ENCODE data around the gene CHI3L2. TPM values are rescaled to one million over a fixed set of nuclear protein-coding genes. Genes with fewer than 3 reads are reported as not detected.

The CHI3L2 gene
- total and polyA plus RNA-seq, 2 of the 4 experiments (the other 2 are of a cell fraction): 0.18 to 0.19 TPM

DNA sequence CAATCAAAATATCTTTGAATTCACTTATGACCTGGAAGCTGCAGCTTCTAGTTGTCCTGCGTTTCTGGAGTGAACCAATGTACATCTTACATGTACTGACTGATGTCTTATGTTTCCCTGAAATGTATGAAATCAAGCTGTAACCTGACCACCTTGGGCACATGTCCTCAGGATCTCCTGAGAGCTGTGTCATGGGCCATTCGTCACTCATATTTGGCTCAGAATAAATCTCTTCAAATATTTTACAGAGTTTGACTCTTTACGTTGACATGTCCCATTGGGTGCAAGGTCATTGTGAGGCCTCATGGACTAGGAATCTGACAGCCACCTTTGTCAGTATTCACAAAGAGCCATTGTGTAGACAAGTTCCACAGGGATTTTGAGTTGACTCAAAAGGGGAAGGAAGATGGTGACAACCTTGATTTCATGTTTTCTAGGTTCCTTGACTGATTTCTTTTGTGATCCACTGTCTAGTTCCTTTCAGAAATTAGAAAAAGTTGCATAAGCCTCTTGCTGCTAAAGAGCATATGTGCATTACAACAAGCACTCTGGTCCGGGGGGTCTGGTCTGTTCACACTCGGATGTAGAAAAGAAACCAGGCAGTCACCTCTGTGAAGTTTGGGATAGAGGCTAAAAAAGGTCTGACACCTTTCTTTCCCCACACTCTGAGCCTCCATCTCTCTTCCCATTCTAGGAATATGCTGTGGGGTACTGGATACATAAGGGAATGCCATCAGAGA lies 10.7 kb downstream of the CHI3L2 start:
- TF ChIP-seq CEBPB (IDR thresholded peaks at IDR 0.05; ENCODE audit: low read depth, low read length) (no peak), SMC3 (IDR thresholded peaks at IDR 0.05; ENCODE audit: low read depth, low read length) (no peak), RCOR1 (IDR thresholded peaks at IDR 0.05; ENCODE audit: insufficient replicate concordance, low read length) (no peak), RFX5 (IDR thresholded peaks at IDR 0.05; ENCODE audit: low read depth, low read length) (no peak), FOS (IDR thresholded peaks at IDR 0.05; ENCODE audit: low read depth, low read length) (no peak), BHLHE40 (IDR thresholded peaks at IDR 0.05; ENCODE audit: low read depth, low read length) (no peak), MXI1 (IDR thresholded peaks at IDR 0.05; ENCODE audit: borderline replicate concordance, low read depth, low read length) (no peak), RAD21 (IDR thresholded peaks at IDR 0.05; ENCODE audit: low read length) (no peak), MAZ (IDR thresholded peaks at IDR 0.05; ENCODE audit: borderline replicate concordance, low read depth, low read length) (no peak), POLR2A (IDR thresholded peaks at IDR 0.05; ENCODE audit: low read depth, low read length) (no peak), NFE2L2 (IDR thresholded peaks at IDR 0.05; ENCODE audit: low read depth, low read length) (no peak), CHD1 (IDR thresholded peaks at IDR 0.05; ENCODE audit: low read depth, low read length) (no peak)
- TF ChIP-seq, protein P1, sequence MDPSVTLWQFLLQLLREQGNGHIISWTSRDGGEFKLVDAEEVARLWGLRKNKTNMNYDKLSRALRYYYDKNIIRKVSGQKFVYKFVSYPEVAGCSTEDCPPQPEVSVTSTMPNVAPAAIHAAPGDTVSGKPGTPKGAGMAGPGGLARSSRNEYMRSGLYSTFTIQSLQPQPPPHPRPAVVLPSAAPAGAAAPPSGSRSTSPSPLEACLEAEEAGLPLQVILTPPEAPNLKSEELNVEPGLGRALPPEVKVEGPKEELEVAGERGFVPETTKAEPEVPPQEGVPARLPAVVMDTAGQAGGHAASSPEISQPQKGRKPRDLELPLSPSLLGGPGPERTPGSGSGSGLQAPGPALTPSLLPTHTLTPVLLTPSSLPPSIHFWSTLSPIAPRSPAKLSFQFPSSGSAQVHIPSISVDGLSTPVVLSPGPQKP (IDR thresholded peaks at IDR 0.05; ENCODE audit: borderline replicate concordance, low read depth, low read length): no peak
- TF ChIP-seq, protein P2, sequence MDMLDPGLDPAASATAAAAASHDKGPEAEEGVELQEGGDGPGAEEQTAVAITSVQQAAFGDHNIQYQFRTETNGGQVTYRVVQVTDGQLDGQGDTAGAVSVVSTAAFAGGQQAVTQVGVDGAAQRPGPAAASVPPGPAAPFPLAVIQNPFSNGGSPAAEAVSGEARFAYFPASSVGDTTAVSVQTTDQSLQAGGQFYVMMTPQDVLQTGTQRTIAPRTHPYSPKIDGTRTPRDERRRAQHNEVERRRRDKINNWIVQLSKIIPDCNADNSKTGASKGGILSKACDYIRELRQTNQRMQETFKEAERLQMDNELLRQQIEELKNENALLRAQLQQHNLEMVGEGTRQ (IDR thresholded peaks at IDR 0.05; ENCODE audit: low read depth, low read length): no peak
- TF ChIP-seq, protein P3, sequence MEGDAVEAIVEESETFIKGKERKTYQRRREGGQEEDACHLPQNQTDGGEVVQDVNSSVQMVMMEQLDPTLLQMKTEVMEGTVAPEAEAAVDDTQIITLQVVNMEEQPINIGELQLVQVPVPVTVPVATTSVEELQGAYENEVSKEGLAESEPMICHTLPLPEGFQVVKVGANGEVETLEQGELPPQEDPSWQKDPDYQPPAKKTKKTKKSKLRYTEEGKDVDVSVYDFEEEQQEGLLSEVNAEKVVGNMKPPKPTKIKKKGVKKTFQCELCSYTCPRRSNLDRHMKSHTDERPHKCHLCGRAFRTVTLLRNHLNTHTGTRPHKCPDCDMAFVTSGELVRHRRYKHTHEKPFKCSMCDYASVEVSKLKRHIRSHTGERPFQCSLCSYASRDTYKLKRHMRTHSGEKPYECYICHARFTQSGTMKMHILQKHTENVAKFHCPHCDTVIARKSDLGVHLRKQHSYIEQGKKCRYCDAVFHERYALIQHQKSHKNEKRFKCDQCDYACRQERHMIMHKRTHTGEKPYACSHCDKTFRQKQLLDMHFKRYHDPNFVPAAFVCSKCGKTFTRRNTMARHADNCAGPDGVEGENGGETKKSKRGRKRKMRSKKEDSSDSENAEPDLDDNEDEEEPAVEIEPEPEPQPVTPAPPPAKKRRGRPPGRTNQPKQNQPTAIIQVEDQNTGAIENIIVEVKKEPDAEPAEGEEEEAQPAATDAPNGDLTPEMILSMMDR (conservative IDR thresholded peaks at IDR 0.05; ENCODE audit: low read depth, low read length): no peak
- H3K18ac ChIP-seq (ENCODE audit: low read depth, low read length): no peak overlapping the region
- no peak overlapping the region for H2BK5ac ChIP-seq (ENCODE audit: low read depth, low read length, poor library complexity, severe bottlenecking)
- H3K79me1 ChIP-seq (ENCODE audit: low read depth in 1 of 2, low read length in 2 of 2): no peaks in the 10 kb centered on the region
- H3K9ac ChIP-seq (ENCODE audit: low read depth, low read length): no peak overlapping the region
- no peak overlapping the region for H2AFZ ChIP-seq (replicated peaks; ENCODE audit: low read length, poor library complexity)
- no peak overlapping the region for H2BK15ac ChIP-seq (ENCODE audit: low read depth, low read length)
- H3K4me3 ChIP-seq (ENCODE audit: insufficient read depth, low read depth, low read length): no peak overlapping the region
- H2AK5ac ChIP-seq (ENCODE audit: low read depth, low read length): no peak overlapping the region
- H4K5ac ChIP-seq (ENCODE audit: low read depth, low read length): no peak overlapping the region
- CTCF ChIA-PET: no interaction called here
- H3K27me3 ChIP-seq (ENCODE audit: control insufficient read depth, insufficient read depth, low read length): peaks cover 7% of the 10 kb centered on the region
- no peaks in the 10 kb centered on the region for H3K36me3 ChIP-seq (ENCODE audit: control insufficient read depth, insufficient read depth, low read length)
- H4K8ac ChIP-seq (ENCODE audit: low read depth in 2 of 2, low read length in 2 of 2): no peak overlapping the region
- POLR2A ChIA-PET (ENCODE audit: unreplicated experiment): no interaction called here
- ATAC-seq (ENCODE audit: low read depth) (no peak), DNase-seq (no peak)
- H4K91ac ChIP-seq (ENCODE audit: insufficient read depth, low read depth, low read length): no peak overlapping the region
- peaks cover 2% of the 10 kb centered on the region; the same call in 1 of the 2 replicates for H3K4me1 ChIP-seq (ENCODE audit: control insufficient read depth, insufficient read depth, low read length)
- dilution Hi-C loops (cut with HindIII; ENCODE audit: low sequenced_read_pairs, unreplicated experiment): no loop called here
- H3K56ac ChIP-seq (ENCODE audit: extremely low read depth, insufficient read depth, low read length): no peak overlapping the region
- no peak overlapping the region for H3K14ac ChIP-seq (replicated peaks; ENCODE audit: low read depth, low read length)
- H2AK9ac ChIP-seq (replicated peaks; ENCODE audit: low read depth, low read length, poor library complexity): no peak overlapping the region
- H2BK120ac ChIP-seq (ENCODE audit: low read depth, low read length): no peak overlapping the region
- no peak overlapping the region for H3K27ac ChIP-seq (ENCODE audit: insufficient read depth, low read length)
- no TSS peak for BruUV-seq (replicated peaks)
- WGBS, 2 experiments (ENCODE audit: extremely low coverage in 2 of 2, insufficient read length in 1 of 2): no CpG with 5 or more reads among the region's 5 CpGs
- in situ Hi-C loops (cut with MboI; ENCODE audit: low sequenced_read_pairs): no loop called here
- H4K20me1 ChIP-seq (ENCODE audit: insufficient read depth, low read length): no peaks in the 10 kb centered on the region
- no peak overlapping the region for H3K4ac ChIP-seq (ENCODE audit: low read depth, low read length)
- H2BK20ac ChIP-seq (ENCODE audit: low read depth, low read length): no peak overlapping the region
- H3K23ac ChIP-seq (ENCODE audit: low read depth, low read length): no peak overlapping the region
- H3K9me3 ChIP-seq (ENCODE audit: control insufficient read depth, insufficient read depth, low read length): no peaks in the 10 kb centered on the region
- no peak overlapping the region for H3K4me2 ChIP-seq (ENCODE audit: low read depth, low read length)
- no peaks in the 10 kb centered on the region for H3K9me1 ChIP-seq (ENCODE audit: insufficient read depth, low read length)
- intact Hi-C loops (cut with micrococcal nuclease): no loop called here
